HEK293 (cell line): ENCODE data around the gene DPEP2.

ENCODE experiments used
- CTCF ChIA-PET: fragments of 350-600 bp; formaldehyde crosslinking; extraction: SDS; loops from one replicate; lab custom pipeline; 2021; ENCODE audit warnings: antibody characterized with exemption; lab: Yijun Ruan, JAX
- POLR2A ChIA-PET: fragments of 300-600 bp; formaldehyde crosslinking; extraction: SDS; loops from one replicate; lab custom pipeline; 2020; ENCODE audit warnings: antibody characterized with exemption, inconsistent platforms; lab: Yijun Ruan, JAX
- H3K27ac ChIP-seq: fragments of 200-500 bp; sonication (Bioruptor generic); 2 replicates; pipeline ENCODE4 v1.5.1; 2014; ENCODE audit warnings: low read depth, low read length, control low read depth, inconsistent platforms; ENCODE audit errors: extremely low read depth
- H3K36me3 ChIP-seq, 2 experiments: fragments of 200-500 bp in 1 of 2; sonication (Bioruptor generic) in 1 of 2; 1 replicate in 1 of 2; 2 replicates in 1 of 2; pipeline ENCODE4 v1.5.1; 2014 to 2017; ENCODE audit warnings: inconsistent platforms in 2 of 2, low read length in 2 of 2; ENCODE audit not compliant: control insufficient read depth in 2 of 2, insufficient read depth in 1 of 2
- H3K4me1 ChIP-seq: fragments of 200-500 bp; sonication (Bioruptor generic); 2 replicates; pipeline ENCODE4 v1.5.1; 2014; ENCODE audit warnings: mild to moderate bottlenecking, low read length, inconsistent platforms; ENCODE audit not compliant: control insufficient read depth, insufficient read depth
- H3K4me3 ChIP-seq: 2 replicates; pipeline ENCODE4 v1.5.1; 2011; ENCODE audit warnings: low read depth, mild to moderate bottlenecking, control low read depth, low read length, moderate library complexity
- H3K9me3 ChIP-seq: fragments of 200-500 bp; sonication (Bioruptor generic); 2 replicates; pipeline ENCODE4 v1.5.1; 2014; ENCODE audit warnings: low read depth, low read length, inconsistent platforms; ENCODE audit not compliant: control insufficient read depth, insufficient read depth
- BCL11B ChIP-seq: fragments of 450-650 bp; formaldehyde crosslinking; IDR thresholded peaks from 2 replicates; pipeline ENCODE4 v1.5.1; 2016; ENCODE audit warnings: low read depth, missing biosample characterization, missing genetic modification characterization
- GFI1B ChIP-seq: fragments of 450-650 bp; formaldehyde crosslinking; IDR thresholded peaks from 2 replicates; pipeline ENCODE4 v1.5.1; 2016; ENCODE audit warnings: missing biosample characterization, missing genetic modification characterization
- GLI4 ChIP-seq: fragments of 450-650 bp; formaldehyde crosslinking; IDR thresholded peaks from 2 replicates; pipeline ENCODE4 v1.5.1; 2016; ENCODE audit warnings: missing biosample characterization, missing genetic modification characterization
- KLF10 ChIP-seq: fragments of 450-650 bp; IDR thresholded peaks from 2 replicates; pipeline ENCODE4 v1.5.1; 2018; ENCODE audit warnings: missing biosample characterization, mild to moderate bottlenecking, missing genetic modification characterization
- KLF9 ChIP-seq: fragments of 450-650 bp; formaldehyde crosslinking; IDR thresholded peaks from 2 replicates; pipeline ENCODE4 v1.5.1; 2016; ENCODE audit warnings: missing biosample characterization, missing genetic modification characterization, low read depth
- MEIS1 ChIP-seq: sonication (generic); formaldehyde crosslinking; IDR thresholded peaks from 2 replicates; pipeline ENCODE4 v1.8.1; 2022; ENCODE audit warnings: missing genetic modification reagents, mild to moderate bottlenecking, borderline replicate concordance
- YY1 ChIP-seq: fragments of 450-650 bp; formaldehyde crosslinking; IDR thresholded peaks from 2 replicates; pipeline ENCODE4 v1.5.1; 2018; ENCODE audit warnings: missing biosample characterization, missing genetic modification characterization
- ZBTB20 ChIP-seq: fragments of 450-650 bp; formaldehyde crosslinking; IDR thresholded peaks from 2 replicates; pipeline ENCODE4 v1.5.1; 2016; ENCODE audit warnings: missing biosample characterization, missing genetic modification characterization
- ZBTB7A ChIP-seq: fragments of 450-650 bp; formaldehyde crosslinking; IDR thresholded peaks from 2 replicates; pipeline ENCODE4 v1.5.1; 2016; ENCODE audit warnings: low read depth, missing biosample characterization, missing genetic modification characterization
- ZFP41 ChIP-seq: fragments of 450-650 bp; formaldehyde crosslinking; IDR thresholded peaks from 2 replicates; pipeline ENCODE4 v1.5.1; 2016; ENCODE audit warnings: missing biosample characterization, missing genetic modification characterization, borderline replicate concordance
- ZFP69B ChIP-seq: fragments of 450-650 bp; formaldehyde crosslinking; IDR thresholded peaks from 2 replicates; pipeline ENCODE4 v1.5.1; 2016; ENCODE audit warnings: missing biosample characterization, missing genetic modification characterization
- ZNF121 ChIP-seq: fragments of 450-650 bp; formaldehyde crosslinking; IDR thresholded peaks from 2 replicates; pipeline ENCODE4 v1.5.1; 2016; ENCODE audit warnings: missing biosample characterization, missing genetic modification characterization
- ZNF140 ChIP-seq: fragments of 450-650 bp; formaldehyde crosslinking; IDR thresholded peaks from 2 replicates; pipeline ENCODE4 v1.5.1; 2016; ENCODE audit warnings: missing biosample characterization, missing genetic modification characterization
- ZNF221 ChIP-seq: fragments of 450-650 bp; formaldehyde crosslinking; IDR thresholded peaks from 2 replicates; pipeline ENCODE4 v1.5.1; 2017; ENCODE audit warnings: missing biosample characterization, missing genetic modification characterization, borderline replicate concordance
- ZNF248 ChIP-seq: fragments of 450-650 bp; formaldehyde crosslinking; IDR thresholded peaks from 2 replicates; pipeline ENCODE4 v1.5.1; 2017; ENCODE audit warnings: missing biosample characterization, missing genetic modification characterization
- ZNF292 ChIP-seq: fragments of 450-650 bp; formaldehyde crosslinking; IDR thresholded peaks from 2 replicates; pipeline ENCODE4 v1.5.1; 2016; ENCODE audit warnings: low read depth, missing biosample characterization, missing genetic modification characterization, borderline replicate concordance
- ZNF302 ChIP-seq: fragments of 450-650 bp; formaldehyde crosslinking; IDR thresholded peaks from 2 replicates; pipeline ENCODE4 v1.5.1; 2016; ENCODE audit warnings: missing biosample characterization, missing genetic modification characterization, low read depth
- ZNF37A ChIP-seq: fragments of 450-650 bp; IDR thresholded peaks from 2 replicates; pipeline ENCODE4 v1.5.1; 2018; ENCODE audit warnings: missing biosample characterization, missing genetic modification characterization
- ZNF426 ChIP-seq: fragments of 450-650 bp; formaldehyde crosslinking; IDR thresholded peaks from 2 replicates; pipeline ENCODE4 v1.5.1; 2017; ENCODE audit warnings: missing biosample characterization, missing genetic modification characterization, mild to moderate bottlenecking, inconsistent platforms, moderate library complexity
- ZNF433 ChIP-seq: fragments of 450-650 bp; formaldehyde crosslinking; IDR thresholded peaks from 2 replicates; pipeline ENCODE4 v1.5.1; 2016; ENCODE audit warnings: missing biosample characterization, missing genetic modification characterization, low read depth
- ZNF510 ChIP-seq: fragments of 450-650 bp; formaldehyde crosslinking; IDR thresholded peaks from 2 replicates; pipeline ENCODE4 v1.5.1; 2018; ENCODE audit warnings: mild to moderate bottlenecking, missing genetic modification characterization, missing biosample characterization; ENCODE audit not compliant: insufficient replicate concordance
- ZNF707 ChIP-seq: fragments of 450-650 bp; formaldehyde crosslinking; IDR thresholded peaks from 2 replicates; pipeline ENCODE4 v1.5.1; 2016; ENCODE audit warnings: missing biosample characterization, missing genetic modification characterization
- ZNF776 ChIP-seq: fragments of 450-650 bp; formaldehyde crosslinking; IDR thresholded peaks from 2 replicates; pipeline ENCODE4 v1.5.0; 2017; ENCODE audit warnings: missing biosample characterization, missing genetic modification characterization, borderline replicate concordance
- ZSCAN30 ChIP-seq: fragments of 450-650 bp; IDR thresholded peaks from 2 replicates; pipeline ENCODE4 v1.5.1; 2018; ENCODE audit warnings: missing biosample characterization, mild to moderate bottlenecking, missing genetic modification characterization, moderate library complexity
- TF ChIP-seq, protein P1 (sequence below): fragments of 450-650 bp; formaldehyde crosslinking; conservative IDR thresholded peaks from 2 replicates; pipeline ENCODE4 v1.5.1; 2016; ENCODE audit warnings: low read depth, missing biosample characterization, missing genetic modification characterization
- TF ChIP-seq, protein P2 (sequence below): fragments of 450-650 bp; formaldehyde crosslinking; IDR thresholded peaks from 2 replicates; pipeline ENCODE4 v1.5.1; 2016; ENCODE audit warnings: missing biosample characterization, missing genetic modification characterization

The DPEP2 gene

GRCh38 chr16:67986949-67987348, 12.3 kb downstream of the DPEP2 start (continued):
- peak; percentile 44; the same call in 1 of the 2 replicates for TF ChIP-seq ZNF292
- TF ChIP-seq ZNF140 (tag by site-specific recombination), result peak; percentile 80; the same call in 1 of the 2 replicates
- TF ChIP-seq BCL11B, result no peak
- no peak for TF ChIP-seq ZNF707 (tag by site-specific recombination)
- no peak for TF ChIP-seq ZNF121 (tag by site-specific recombination)
- peak; percentile 30 for TF ChIP-seq ZNF510
- TF ChIP-seq GFI1B (tag by site-specific recombination), result 0 out of 2 replicates have a peak, but pooled peaks have one; percentile 20
- peak; percentile 39; the same call in 1 of the 2 replicates for TF ChIP-seq ZNF433
- TF ChIP-seq, protein P1, sequence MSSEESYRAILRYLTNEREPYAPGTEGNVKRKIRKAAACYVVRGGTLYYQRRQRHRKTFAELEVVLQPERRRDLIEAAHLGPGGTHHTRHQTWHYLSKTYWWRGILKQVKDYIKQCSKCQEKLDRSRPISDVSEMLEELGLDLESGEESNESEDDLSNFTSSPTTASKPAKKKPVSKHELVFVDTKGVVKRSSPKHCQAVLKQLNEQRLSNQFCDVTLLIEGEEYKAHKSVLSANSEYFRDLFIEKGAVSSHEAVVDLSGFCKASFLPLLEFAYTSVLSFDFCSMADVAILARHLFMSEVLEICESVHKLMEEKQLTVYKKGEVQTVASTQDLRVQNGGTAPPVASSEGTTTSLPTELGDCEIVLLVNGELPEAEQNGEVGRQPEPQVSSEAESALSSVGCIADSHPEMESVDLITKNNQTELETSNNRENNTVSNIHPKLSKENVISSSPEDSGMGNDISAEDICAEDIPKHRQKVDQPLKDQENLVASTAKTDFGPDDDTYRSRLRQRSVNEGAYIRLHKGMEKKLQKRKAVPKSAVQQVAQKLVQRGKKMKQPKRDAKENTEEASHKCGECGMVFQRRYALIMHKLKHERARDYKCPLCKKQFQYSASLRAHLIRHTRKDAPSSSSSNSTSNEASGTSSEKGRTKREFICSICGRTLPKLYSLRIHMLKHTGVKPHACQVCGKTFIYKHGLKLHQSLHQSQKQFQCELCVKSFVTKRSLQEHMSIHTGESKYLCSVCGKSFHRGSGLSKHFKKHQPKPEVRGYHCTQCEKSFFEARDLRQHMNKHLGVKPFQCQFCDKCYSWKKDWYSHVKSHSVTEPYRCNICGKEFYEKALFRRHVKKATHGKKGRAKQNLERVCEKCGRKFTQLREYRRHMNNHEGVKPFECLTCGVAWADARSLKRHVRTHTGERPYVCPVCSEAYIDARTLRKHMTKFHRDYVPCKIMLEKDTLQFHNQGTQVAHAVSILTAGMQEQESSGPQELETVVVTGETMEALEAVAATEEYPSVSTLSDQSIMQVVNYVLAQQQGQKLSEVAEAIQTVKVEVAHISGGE (tag by site-specific recombination), result peak; percentile 68
- no peak for TF ChIP-seq ZNF248 (tag by site-specific recombination)
- TF ChIP-seq ZNF221 (tag by site-specific recombination), result no peak
- no peak for TF ChIP-seq YY1
- no peak for TF ChIP-seq ZNF302
- TF ChIP-seq, all 188 proteins: peak for 22

DNA sequence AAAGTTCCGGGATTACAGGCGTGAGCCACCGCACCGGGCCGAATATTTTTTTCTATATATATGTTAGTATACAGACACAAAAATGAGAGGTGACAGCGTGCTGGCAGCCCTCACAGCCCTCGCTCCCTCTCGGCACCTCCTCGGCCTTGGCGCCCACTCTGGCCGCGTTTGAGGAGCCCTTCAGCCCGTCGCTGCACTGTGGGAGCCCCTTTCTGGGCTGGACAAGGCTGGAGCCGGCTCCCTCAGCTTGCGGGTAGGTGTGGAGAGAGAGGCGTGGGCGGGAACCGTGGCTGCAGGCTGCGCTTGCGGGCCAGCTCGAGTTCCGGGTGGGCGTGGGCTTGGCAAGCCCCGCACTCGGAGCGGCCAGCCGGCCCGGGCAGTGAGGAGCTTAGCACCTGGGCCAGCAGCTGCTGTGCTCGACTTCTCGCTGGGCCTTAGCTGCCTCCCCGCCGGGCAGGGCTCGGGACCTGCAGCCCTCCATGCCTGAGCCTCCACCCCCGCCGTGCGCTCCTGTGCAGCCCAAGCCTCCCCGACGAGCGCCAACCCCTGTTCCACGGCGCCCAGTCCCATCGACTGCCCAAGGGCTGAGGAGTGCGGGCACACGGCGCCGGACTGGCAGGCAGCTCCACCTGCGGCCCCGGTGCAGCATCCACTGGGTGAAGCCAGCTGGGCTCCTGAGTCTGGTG, 17.1 kb downstream of the DPEP2 start:
- H3K4me3 ChIP-seq, result no peak overlapping the region
- no peaks in the 10 kb centered on the region for H3K9me3 ChIP-seq
- ChIA-PET CTCF (interaction anchor here (0.6 to 1.0 kb wide), 5 partner anchors 39 to 821 kb away, joined by 3 to 5 read pairs (median 3); no protein-coding TSS in a partner anchor), POLR2A (interaction anchor here (1.6 kb wide), 1 partner anchor 16 kb away, joined by 6 read pairs; no protein-coding TSS in a partner anchor)
- H3K36me3 ChIP-seq, result no peaks in the 10 kb centered on the region
- H3K27ac ChIP-seq, result no peak overlapping the region
- no peaks in the 10 kb centered on the region for H3K4me1 ChIP-seq
- TF ChIP-seq KLF10 (tag by site-specific recombination) (no peak), GLI4 (tag by site-specific recombination) (no peak), KLF9 (tag by site-specific recombination) (no peak), ZNF776 (tag by site-specific recombination) (no peak), ZSCAN30 (tag by site-specific recombination) (no peak), ZFP41 (tag by site-specific recombination) (no peak), ZFP69B (tag by site-specific recombination) (no peak), ZBTB7A (tag by site-specific recombination) (no peak), ZNF426 (no peak), ZBTB20 (tag by site-specific recombination) (no peak), MEIS1 (no peak), ZNF37A (no peak), ZNF221 (tag by site-specific recombination) (no peak)
- TF ChIP-seq, protein P2, sequence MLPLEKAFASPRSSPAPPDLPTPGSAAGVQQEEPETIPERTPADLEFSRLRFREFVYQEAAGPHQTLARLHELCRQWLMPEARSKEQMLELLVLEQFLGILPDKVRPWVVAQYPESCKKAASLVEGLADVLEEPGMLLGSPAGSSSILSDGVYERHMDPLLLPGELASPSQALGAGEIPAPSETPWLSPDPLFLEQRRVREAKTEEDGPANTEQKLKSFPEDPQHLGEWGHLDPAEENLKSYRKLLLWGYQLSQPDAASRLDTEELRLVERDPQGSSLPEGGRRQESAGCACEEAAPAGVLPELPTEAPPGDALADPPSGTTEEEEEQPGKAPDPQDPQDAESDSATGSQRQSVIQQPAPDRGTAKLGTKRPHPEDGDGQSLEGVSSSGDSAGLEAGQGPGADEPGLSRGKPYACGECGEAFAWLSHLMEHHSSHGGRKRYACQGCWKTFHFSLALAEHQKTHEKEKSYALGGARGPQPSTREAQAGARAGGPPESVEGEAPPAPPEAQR (tag by site-specific recombination), result no peak
- TF ChIP-seq, protein P1 (tag by site-specific recombination), result no peak
